IPS-15b (cell line): ENCODE measurements around the gene OR52E1.
"Not testable (repeated sequence)": the region's sequence is repeated elsewhere in the genome, so short reads cannot be mapped to it uniquely, and the experiment has no call there.

Source experiments
- H3K27me3 ChIP-seq: one replicate; pipeline ENCODE4 v1.6.1; 2013; ENCODE audit warnings: low read length; ENCODE audit not compliant: control insufficient read depth, insufficient read depth
- H3K36me3 ChIP-seq: one replicate; pipeline ENCODE4 v1.6.1; 2013; ENCODE audit warnings: low read length; ENCODE audit not compliant: control insufficient read depth, insufficient read depth
- H3K4me1 ChIP-seq: one replicate; pipeline ENCODE4 v1.6.1; 2013; ENCODE audit warnings: mild to moderate bottlenecking, low read length; ENCODE audit not compliant: control insufficient read depth, insufficient read depth
- H3K4me3 ChIP-seq: one replicate; pipeline ENCODE4 v1.5.1; 2013; ENCODE audit warnings: low read depth, low read length
- H3K9ac ChIP-seq: one replicate; pipeline ENCODE4 v1.6.1; 2013; ENCODE audit warnings: low read depth, mild to moderate bottlenecking, low read length
- H3K9me3 ChIP-seq: one replicate; pipeline ENCODE4 v1.6.1; 2013; ENCODE audit warnings: mild to moderate bottlenecking, low read length; ENCODE audit not compliant: control insufficient read depth, insufficient read depth

The OR52E1 gene

GRCh38 chr11:5069272-5069671 is at the start of gene OR52E1:
TSS of gene OR52E1 (plus strand) at chr11:5069572.
- Histone ChIP-seq H3K4me1 (no peaks in the 10 kb centered on the region), H3K27me3 (no peaks in the 10 kb centered on the region), H3K9ac (no peak within 1 kb of the TSS), H3K4me3 (no peak within 1 kb of the TSS), H3K9me3 (no peaks in the 10 kb centered on the region), H3K36me3 (no peaks in the 10 kb centered on the region)

- no peaks in the 10 kb centered on the region for H3K27me3 ChIP-seq
- H3K4me3 ChIP-seq: no peak overlapping the region
- H3K9me3 ChIP-seq: no peaks in the 10 kb centered on the region
- H3K9ac ChIP-seq: no peak overlapping the region
- H3K4me1 ChIP-seq: no peaks in the 10 kb centered on the region
- no peaks in the 10 kb centered on the region for H3K36me3 ChIP-seq
Measured at GRCh38 chr11:5021996-5022395, 47.4 kb upstream of the OR52E1 start.

GRCh38 chr11:5036669-5037068 is 32.7 kb upstream of the OR52E1 start:
- H3K9ac ChIP-seq: no peak overlapping the region
- no peak overlapping the region for H3K4me3 ChIP-seq
- H3K4me1 ChIP-seq: no peaks in the 10 kb centered on the region
- H3K27me3 ChIP-seq: no peaks in the 10 kb centered on the region
- H3K36me3 ChIP-seq: no peaks in the 10 kb centered on the region
- no peaks in the 10 kb centered on the region for H3K9me3 ChIP-seq

- Histone ChIP-seq H3K9me3 (no peaks in the 10 kb centered on the region), H3K9ac (no peak overlapping the region), H3K27me3 (no peaks in the 10 kb centered on the region), H3K4me1 (no peaks in the 10 kb centered on the region), H3K4me3 (no peak overlapping the region), H3K36me3 (no peaks in the 10 kb centered on the region)
Measured at GRCh38 chr11:5037926-5038325, 31.4 kb upstream of the OR52E1 start.

- H3K9ac ChIP-seq: no peak overlapping the region
- no peak overlapping the region for H3K4me3 ChIP-seq
- no peaks in the 10 kb centered on the region for H3K36me3 ChIP-seq
- no peaks in the 10 kb centered on the region for H3K27me3 ChIP-seq
- no peaks in the 10 kb centered on the region for H3K9me3 ChIP-seq
- no peaks in the 10 kb centered on the region for H3K4me1 ChIP-seq
Measured at GRCh38 chr11:5038341-5038740, 31.0 kb upstream of the OR52E1 start.

GRCh38 chr11:5040876-5041275 is 28.5 kb upstream of the OR52E1 start:
- H3K36me3 ChIP-seq: no peaks in the 10 kb centered on the region
- no peak overlapping the region for H3K4me3 ChIP-seq

GRCh38 chr11:5042091-5042490 is 27.3 kb upstream of the OR52E1 start:
- no peak overlapping the region for H3K9ac ChIP-seq
- H3K36me3 ChIP-seq: no peaks in the 10 kb centered on the region
- H3K9me3 ChIP-seq: no peaks in the 10 kb centered on the region
- no peaks in the 10 kb centered on the region for H3K4me1 ChIP-seq
- no peaks in the 10 kb centered on the region for H3K27me3 ChIP-seq
- no peak overlapping the region for H3K4me3 ChIP-seq

More at GRCh38 chr11:5040876-5041275, 28.5 kb upstream of the OR52E1 start:
- no peaks in the 10 kb centered on the region for H3K27me3 ChIP-seq
- H3K4me1 ChIP-seq: no peaks in the 10 kb centered on the region
- H3K9me3 ChIP-seq: no peaks in the 10 kb centered on the region
- no peak overlapping the region for H3K9ac ChIP-seq

- Histone ChIP-seq H3K27me3 (no peaks in the 10 kb centered on the region), H3K9me3 (no peaks in the 10 kb centered on the region), H3K36me3 (no peaks in the 10 kb centered on the region), H3K4me3 (no peak overlapping the region), H3K9ac (no peak overlapping the region), H3K4me1 (no peaks in the 10 kb centered on the region)
Measured at GRCh38 chr11:5043380-5043779, 26.0 kb upstream of the OR52E1 start.

GRCh38 chr11:5046226-5046625 is 23.1 kb upstream of the OR52E1 start, which contains the start of gene OR52J3:
TSS of gene OR52J3 (plus strand) at chr11:5046526. CDS start at chr11:5046526, 0 bp downstream.
- no peak within 1 kb of the TSS for H3K9ac ChIP-seq
- H3K4me3 ChIP-seq: no peak within 1 kb of the TSS

GRCh38 chr11:5046754-5047330 is 22.5 kb upstream of the OR52E1 start:
- Histone ChIP-seq H3K9me3 (no peaks in the 10 kb centered on the region), H3K36me3 (no peaks in the 10 kb centered on the region), H3K27me3 (no peaks in the 10 kb centered on the region), H3K4me1 (no peaks in the 10 kb centered on the region), H3K4me3 (no peak overlapping the region), H3K9ac (no peak overlapping the region)

More at GRCh38 chr11:5046226-5046625, 23.1 kb upstream of the OR52E1 start, which contains the start of gene OR52J3:
- Histone ChIP-seq H3K4me1 (no peaks in the 10 kb centered on the region), H3K27me3 (no peaks in the 10 kb centered on the region), H3K36me3 (no peaks in the 10 kb centered on the region), H3K9me3 (no peaks in the 10 kb centered on the region)

- not testable (repeated sequence) for H3K4me3 ChIP-seq, H3K9me3 ChIP-seq, H3K4me1 ChIP-seq, H3K9ac ChIP-seq, H3K27me3 ChIP-seq, H3K36me3 ChIP-seq
Measured at GRCh38 chr11:5058679-5059078, 10.7 kb upstream of the OR52E1 start.

- no peak within 1 kb of the TSS for H3K4me3 ChIP-seq
- no peaks in the 10 kb centered on the region for H3K9me3 ChIP-seq
- no peaks in the 10 kb centered on the region for H3K36me3 ChIP-seq
- H3K27me3 ChIP-seq: no peaks in the 10 kb centered on the region
- H3K9ac ChIP-seq: no peak within 1 kb of the TSS
- no peaks in the 10 kb centered on the region for H3K4me1 ChIP-seq
Measured at GRCh38 chr11:5059391-5059790, 10.0 kb upstream of the OR52E1 start, which contains the start of gene OR52E2. TSS of gene OR52E2 (minus strand) at chr11:5059627. CDS start at chr11:5059627, 0 bp downstream.
